PC-3 (cell line): ENCODE data around the gene LTB4R.

Experiments
- EZH2 ChIP-seq: fragments of 300-600 bp; sonication (generic); IDR thresholded peaks from one replicate; pipeline ENCODE4 v1.6.1; 2017; ENCODE audit warnings: antibody characterized with exemption, mild to moderate bottlenecking, low read length; ENCODE audit not compliant: unreplicated experiment
- EZH2phosphoT487 ChIP-seq: fragments of 300-600 bp; sonication (generic); IDR thresholded peaks from 2 replicates; pipeline ENCODE4 v1.6.1; 2018; ENCODE audit warnings: mild to moderate bottlenecking, antibody characterized with exemption, low read length, borderline replicate concordance
- TF ChIP-seq, protein P1 (sequence below): fragments of 300-600 bp; sonication (generic); conservative IDR thresholded peaks from 2 replicates; pipeline ENCODE4 v1.5.1; 2017; ENCODE audit warnings: antibody characterized with exemption, low read depth, mild to moderate bottlenecking, low read length

GRCh38 chr14:24285351-24285750, 26.0 kb upstream of the LTB4R start:
- TF ChIP-seq, protein P1, sequence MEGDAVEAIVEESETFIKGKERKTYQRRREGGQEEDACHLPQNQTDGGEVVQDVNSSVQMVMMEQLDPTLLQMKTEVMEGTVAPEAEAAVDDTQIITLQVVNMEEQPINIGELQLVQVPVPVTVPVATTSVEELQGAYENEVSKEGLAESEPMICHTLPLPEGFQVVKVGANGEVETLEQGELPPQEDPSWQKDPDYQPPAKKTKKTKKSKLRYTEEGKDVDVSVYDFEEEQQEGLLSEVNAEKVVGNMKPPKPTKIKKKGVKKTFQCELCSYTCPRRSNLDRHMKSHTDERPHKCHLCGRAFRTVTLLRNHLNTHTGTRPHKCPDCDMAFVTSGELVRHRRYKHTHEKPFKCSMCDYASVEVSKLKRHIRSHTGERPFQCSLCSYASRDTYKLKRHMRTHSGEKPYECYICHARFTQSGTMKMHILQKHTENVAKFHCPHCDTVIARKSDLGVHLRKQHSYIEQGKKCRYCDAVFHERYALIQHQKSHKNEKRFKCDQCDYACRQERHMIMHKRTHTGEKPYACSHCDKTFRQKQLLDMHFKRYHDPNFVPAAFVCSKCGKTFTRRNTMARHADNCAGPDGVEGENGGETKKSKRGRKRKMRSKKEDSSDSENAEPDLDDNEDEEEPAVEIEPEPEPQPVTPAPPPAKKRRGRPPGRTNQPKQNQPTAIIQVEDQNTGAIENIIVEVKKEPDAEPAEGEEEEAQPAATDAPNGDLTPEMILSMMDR, result no peak
- TF ChIP-seq EZH2, result no peak
- no peak for TF ChIP-seq EZH2phosphoT487
